Measurements from ENCODE around the gene DRC7.

DNA sequence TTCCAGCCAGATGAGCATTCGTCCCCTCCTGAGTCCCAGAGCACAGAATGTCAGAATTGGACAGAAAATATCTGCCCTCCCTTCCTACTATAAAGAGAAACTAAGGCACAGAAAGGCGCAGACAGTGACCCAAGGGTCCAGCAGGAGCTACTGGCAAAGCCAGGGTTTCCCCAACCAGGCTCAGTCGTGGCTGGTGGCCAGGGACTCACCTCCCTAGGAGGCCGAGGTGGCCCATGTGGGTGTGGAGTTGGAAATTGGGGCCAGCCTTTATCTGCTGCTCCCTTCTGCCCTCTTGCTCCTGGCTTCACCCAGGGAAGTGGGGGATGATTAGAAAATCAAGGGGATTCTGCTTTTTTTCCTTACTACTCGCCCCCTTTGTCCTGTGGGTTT, 1.1 kb downstream of the DRC7 start:
- TF ChIP-seq MXI1 (IDR thresholded peaks at IDR 0.05; ENCODE audit: low read depth, low read length) = no peak
- TF ChIP-seq JUND (IDR thresholded peaks at IDR 0.05) = no peak
- TF ChIP-seq GATA2 (CRISPR knock-in tag; IDR thresholded peaks at IDR 0.05) = no peak
- TF ChIP-seq CTCF (IDR thresholded peaks at IDR 0.05) = no peak
- no peak for TF ChIP-seq GABPA (IDR thresholded peaks at IDR 0.05; ENCODE audit: low read depth)
- TF ChIP-seq EZH2phosphoT487 (IDR thresholded peaks at IDR 0.05; ENCODE audit: borderline replicate concordance, low read depth) = no peak
- TF ChIP-seq POLR2AphosphoS5 (IDR thresholded peaks at IDR 0.05; ENCODE audit: low read depth, low read length) = no peak
- no peak for TF ChIP-seq SIN3A (IDR thresholded peaks at IDR 0.05; ENCODE audit: borderline replicate concordance, low read depth, low read length)
- TF ChIP-seq, protein P1, sequence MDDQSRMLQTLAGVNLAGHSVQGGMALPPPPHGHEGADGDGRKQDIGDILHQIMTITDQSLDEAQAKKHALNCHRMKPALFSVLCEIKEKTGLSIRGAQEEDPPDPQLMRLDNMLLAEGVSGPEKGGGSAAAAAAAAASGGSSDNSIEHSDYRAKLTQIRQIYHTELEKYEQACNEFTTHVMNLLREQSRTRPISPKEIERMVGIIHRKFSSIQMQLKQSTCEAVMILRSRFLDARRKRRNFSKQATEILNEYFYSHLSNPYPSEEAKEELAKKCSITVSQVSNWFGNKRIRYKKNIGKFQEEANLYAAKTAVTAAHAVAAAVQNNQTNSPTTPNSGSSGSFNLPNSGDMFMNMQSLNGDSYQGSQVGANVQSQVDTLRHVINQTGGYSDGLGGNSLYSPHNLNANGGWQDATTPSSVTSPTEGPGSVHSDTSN (IDR thresholded peaks at IDR 0.05) = no peak
- no peak for TF ChIP-seq FOXJ3 (CRISPR knock-in tag; IDR thresholded peaks at IDR 0.05)
- no peak for TF ChIP-seq YY1 (IDR thresholded peaks at IDR 0.05; ENCODE audit: low read depth)
